Activated T-cell treated with anti-CD3 and anti-CD28 coated beads, Interleukin-2, amount 50 U/mL, for 24 hours (primary cell): ENCODE measurements around the gene ARL17B.
"Not testable (repeated sequence)": the region's sequence is repeated elsewhere in the genome, so short reads cannot be mapped to it uniquely, and the experiment has no call there.

Experiments
- DNase-seq: peaks from one replicate; pipeline ENCODE4 v3.0.0-alpha.2; 2020
- H3K27ac Mint-ChIP-seq: 2 replicates; pipeline ENCODE4 v1.8.0; 2020; ENCODE audit warnings: mild to moderate bottlenecking, mixed read lengths
- H3K27me3 Mint-ChIP-seq: 2 replicates; pipeline ENCODE4 v1.8.0; 2020; ENCODE audit warnings: mixed read lengths
- H3K36me3 Mint-ChIP-seq: 2 replicates; pipeline ENCODE4 v1.8.0; 2020; ENCODE audit warnings: low read depth, mixed read lengths
- H3K4me1 Mint-ChIP-seq: 2 replicates; pipeline ENCODE4 v1.8.0; 2020; ENCODE audit warnings: low read depth, mixed read lengths
- H3K4me3 Mint-ChIP-seq: 2 replicates; pipeline ENCODE4 v1.8.0; 2020; ENCODE audit warnings: mild to moderate bottlenecking, moderate library complexity, mixed read lengths
- H3K9me3 Mint-ChIP-seq: 2 replicates; pipeline ENCODE4 v1.8.0; 2020; ENCODE audit warnings: mixed read lengths

Gene ARL17B

DNA sequence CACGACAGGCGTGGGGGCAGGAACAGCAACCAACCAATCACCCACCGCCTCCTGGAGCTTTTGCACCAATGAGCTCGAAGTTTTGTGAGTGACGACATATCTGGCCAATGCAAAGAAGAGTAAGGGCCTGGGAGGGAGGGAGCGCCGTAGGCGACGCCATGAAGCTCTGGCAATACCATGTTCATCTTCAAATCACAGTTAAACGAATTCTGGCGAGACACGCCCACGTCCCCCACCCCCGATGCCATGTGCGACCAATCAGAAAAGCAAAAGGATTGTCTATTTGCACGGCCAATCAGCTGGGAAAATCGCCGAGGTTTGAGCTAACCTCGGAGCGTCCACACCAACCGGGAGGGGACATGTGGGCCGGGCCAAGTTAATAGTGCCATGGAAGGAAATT, at the start of gene ARL17B:
TSS of gene ARL17B (minus strand) at position 12 of the 400 bp plus-strand sequence. CDS start 3,369 bp downstream, outside the sequence.
- H3K36me3 Mint-ChIP-seq, H3K27me3 Mint-ChIP-seq, H3K4me3 Mint-ChIP-seq, H3K4me1 Mint-ChIP-seq, H3K9me3 Mint-ChIP-seq, H3K27ac Mint-ChIP-seq: not testable (repeated sequence)
- peak; percentile 71 for DNase-seq

- not testable (repeated sequence) for H3K4me1 Mint-ChIP-seq, H3K9me3 Mint-ChIP-seq, H3K27me3 Mint-ChIP-seq
Measured at GRCh38 chr17:46409864-46410263, 48.3 kb upstream of the ARL17B start.

GRCh38 chr17:46407155-46407554, 45.6 kb upstream of the ARL17B start:
- not testable (repeated sequence) for H3K9me3 Mint-ChIP-seq, H3K27ac Mint-ChIP-seq, H3K27me3 Mint-ChIP-seq, DNase-seq, H3K4me3 Mint-ChIP-seq, H3K36me3 Mint-ChIP-seq, H3K4me1 Mint-ChIP-seq

More at GRCh38 chr17:46409864-46410263, 48.3 kb upstream of the ARL17B start:
- not testable (repeated sequence) for H3K27ac Mint-ChIP-seq, H3K36me3 Mint-ChIP-seq, H3K4me3 Mint-ChIP-seq, DNase-seq

DNA sequence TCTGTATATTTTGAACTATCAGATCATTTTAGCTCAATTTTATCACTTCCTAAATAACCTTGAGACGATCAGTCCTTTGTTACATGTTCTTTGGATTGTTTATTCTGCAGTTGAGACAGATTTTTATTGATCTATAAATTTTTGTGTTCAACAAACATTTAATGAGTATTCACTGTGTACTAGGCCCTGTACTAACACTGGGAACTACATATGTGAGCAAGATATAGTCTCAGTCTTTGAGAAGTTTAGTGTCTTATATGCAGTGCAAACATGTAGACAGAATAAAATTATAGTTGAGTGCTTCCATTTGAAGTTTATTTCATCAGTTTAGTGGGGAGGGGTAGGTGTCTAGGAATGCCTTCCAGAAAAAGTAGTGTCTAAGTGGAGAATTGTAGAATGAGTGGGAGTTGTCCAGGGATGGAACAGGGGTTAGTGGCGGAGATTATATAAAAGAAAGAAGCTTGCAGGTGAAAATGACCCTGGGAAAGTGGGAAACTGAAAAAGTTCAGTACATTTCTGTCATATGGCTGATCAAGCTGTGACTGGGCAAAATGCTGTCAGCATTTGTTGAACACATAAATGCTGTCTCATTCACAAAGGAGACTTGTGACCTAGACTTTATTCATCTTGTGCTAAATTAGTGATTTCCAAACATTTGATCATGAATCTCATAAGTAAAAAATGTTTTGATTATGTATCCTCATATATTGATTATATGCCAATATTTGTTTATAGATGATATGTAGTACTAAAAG, 39.6 kb upstream of the ARL17B start:
- H3K27ac Mint-ChIP-seq, H3K27me3 Mint-ChIP-seq, H3K9me3 Mint-ChIP-seq, DNase-seq, H3K4me3 Mint-ChIP-seq, H3K4me1 Mint-ChIP-seq, H3K36me3 Mint-ChIP-seq: not testable (repeated sequence)

- not testable (repeated sequence) for H3K27me3 Mint-ChIP-seq, H3K4me3 Mint-ChIP-seq, H3K4me1 Mint-ChIP-seq, H3K36me3 Mint-ChIP-seq, DNase-seq, H3K27ac Mint-ChIP-seq, H3K9me3 Mint-ChIP-seq
Measured at GRCh38 chr17:46400543-46400942, 39.0 kb upstream of the ARL17B start.

- not testable (repeated sequence) for H3K27me3 Mint-ChIP-seq, DNase-seq, H3K4me1 Mint-ChIP-seq, H3K27ac Mint-ChIP-seq, H3K9me3 Mint-ChIP-seq, H3K36me3 Mint-ChIP-seq, H3K4me3 Mint-ChIP-seq
Measured at GRCh38 chr17:46399993-46400392, 38.4 kb upstream of the ARL17B start.

DNA sequence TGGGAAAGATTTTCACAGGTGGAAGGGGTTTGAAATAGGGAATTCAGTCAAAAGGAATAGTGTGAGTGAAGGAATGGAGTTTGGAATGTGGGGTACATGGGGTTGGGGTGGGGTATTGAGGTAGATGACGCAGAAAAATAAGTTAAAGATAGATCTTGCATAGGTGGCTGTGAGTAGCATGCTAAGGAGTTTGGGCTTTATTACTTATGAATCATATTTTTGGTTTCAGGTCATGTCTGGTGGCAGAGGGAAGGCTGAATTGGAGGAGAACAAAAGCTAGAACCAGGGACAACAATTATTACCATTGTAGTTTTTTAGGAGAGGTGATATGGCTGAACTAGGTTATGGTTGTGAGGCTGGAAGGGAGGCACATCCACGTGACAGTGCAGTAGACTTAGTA, 34.7 kb upstream of the ARL17B start:
- not testable (repeated sequence) for DNase-seq, H3K27me3 Mint-ChIP-seq, H3K4me1 Mint-ChIP-seq, H3K4me3 Mint-ChIP-seq, H3K36me3 Mint-ChIP-seq, H3K9me3 Mint-ChIP-seq, H3K27ac Mint-ChIP-seq

- H3K4me3 Mint-ChIP-seq, DNase-seq, H3K36me3 Mint-ChIP-seq, H3K9me3 Mint-ChIP-seq, H3K4me1 Mint-ChIP-seq, H3K27ac Mint-ChIP-seq, H3K27me3 Mint-ChIP-seq: not testable (repeated sequence)
Measured at GRCh38 chr17:46393702-46394101, 32.1 kb upstream of the ARL17B start.

DNA sequence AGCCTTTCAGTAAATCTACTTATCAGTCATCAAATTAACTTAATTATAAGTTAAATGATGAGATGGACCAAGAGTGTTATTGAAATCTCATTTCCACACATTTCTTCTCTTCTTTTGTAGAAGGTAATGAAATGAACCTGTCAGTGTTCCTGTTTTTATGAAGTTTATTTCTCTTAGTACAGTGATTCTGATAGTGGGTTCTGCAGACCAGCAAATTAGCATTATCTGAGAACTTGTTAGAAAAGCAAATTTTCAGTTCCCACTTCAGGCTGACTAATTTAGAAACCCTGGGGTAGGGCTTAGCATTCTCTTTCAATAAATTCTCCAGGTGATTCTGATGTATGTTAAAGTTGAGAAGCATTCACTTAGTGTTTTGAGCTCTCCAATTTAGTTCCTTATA, 23.9 kb upstream of the ARL17B start:
- not testable (repeated sequence) for H3K27me3 Mint-ChIP-seq, DNase-seq, H3K4me3 Mint-ChIP-seq, H3K9me3 Mint-ChIP-seq, H3K27ac Mint-ChIP-seq, H3K4me1 Mint-ChIP-seq, H3K36me3 Mint-ChIP-seq

- DNase-seq, H3K36me3 Mint-ChIP-seq, H3K4me3 Mint-ChIP-seq, H3K9me3 Mint-ChIP-seq, H3K27ac Mint-ChIP-seq, H3K27me3 Mint-ChIP-seq, H3K4me1 Mint-ChIP-seq: not testable (repeated sequence)
Measured at GRCh38 chr17:46383118-46383517, 21.6 kb upstream of the ARL17B start.

- not testable (repeated sequence) for H3K9me3 Mint-ChIP-seq, H3K4me1 Mint-ChIP-seq, H3K4me3 Mint-ChIP-seq, H3K27ac Mint-ChIP-seq, DNase-seq, H3K27me3 Mint-ChIP-seq, H3K36me3 Mint-ChIP-seq
Measured at GRCh38 chr17:46373418-46373817, 11.9 kb upstream of the ARL17B start.

- not testable (repeated sequence) for H3K27ac Mint-ChIP-seq, H3K27me3 Mint-ChIP-seq, H3K4me3 Mint-ChIP-seq, H3K9me3 Mint-ChIP-seq, DNase-seq, H3K4me1 Mint-ChIP-seq, H3K36me3 Mint-ChIP-seq
Measured at GRCh38 chr17:46372236-46373229, 11.0 kb upstream of the ARL17B start.

- not testable (repeated sequence) for H3K9me3 Mint-ChIP-seq, H3K36me3 Mint-ChIP-seq
Measured at GRCh38 chr17:46367520-46367919, 6.0 kb upstream of the ARL17B start.

GRCh38 chr17:46361145-46361735, 326 bp downstream of the ARL17B start:
- H3K9me3 Mint-ChIP-seq, DNase-seq, H3K4me3 Mint-ChIP-seq, H3K36me3 Mint-ChIP-seq, H3K27ac Mint-ChIP-seq, H3K4me1 Mint-ChIP-seq, H3K27me3 Mint-ChIP-seq: not testable (repeated sequence)

More at GRCh38 chr17:46367520-46367919, 6.0 kb upstream of the ARL17B start:
- not testable (repeated sequence) for H3K27me3 Mint-ChIP-seq, H3K4me1 Mint-ChIP-seq, DNase-seq, H3K4me3 Mint-ChIP-seq, H3K27ac Mint-ChIP-seq

DNA sequence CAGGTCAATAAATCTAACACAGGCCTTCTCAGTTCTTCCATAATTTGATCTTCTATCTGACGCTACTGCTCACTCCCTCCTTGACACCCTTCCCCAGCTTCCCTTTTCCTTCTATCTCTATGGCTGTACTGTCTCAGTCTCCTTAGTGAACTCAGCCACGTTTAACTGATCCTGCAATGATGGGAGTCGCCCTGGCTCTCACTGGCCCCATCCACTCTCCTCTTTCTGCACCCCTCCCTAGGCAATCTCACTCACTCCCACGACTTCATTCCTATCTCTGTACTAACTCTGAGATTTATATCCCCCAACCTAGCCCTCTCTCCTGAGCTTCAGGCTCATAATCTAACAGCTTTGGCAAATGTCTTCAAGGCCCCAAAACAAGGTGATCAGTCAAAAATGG, 7.7 kb downstream of the ARL17B start:
- H3K9me3 Mint-ChIP-seq, H3K4me1 Mint-ChIP-seq, H3K36me3 Mint-ChIP-seq, DNase-seq, H3K27ac Mint-ChIP-seq, H3K4me3 Mint-ChIP-seq, H3K27me3 Mint-ChIP-seq: not testable (repeated sequence)
